Left ventricle myocardium inferior (tissue), 1 donor: Measurements from ENCODE around the gene EFHC1. TPM values are rescaled to one million over a fixed set of nuclear protein-coding genes. Genes with fewer than 3 reads are reported as not detected.

ENCODE experiments used
- DNase-seq: peaks from one replicate; pipeline ENCODE4 v3.0.0-alpha.2; 2020
- H3K27ac ChIP-seq: fragments of 200-600 bp; replicated peaks from 2 replicates; pipeline ENCODE4 v1.8.0; 2021
- H3K27me3 ChIP-seq: fragments of 200-600 bp; 2 replicates; pipeline ENCODE4 v1.8.0; 2021; ENCODE audit warnings: low read depth
- H3K36me3 ChIP-seq: fragments of 200-600 bp; 2 replicates; pipeline ENCODE4 v1.8.0; 2021
- H3K4me1 ChIP-seq: fragments of 200-600 bp; 2 replicates; pipeline ENCODE4 v1.8.0; 2021
- H3K4me3 ChIP-seq: fragments of 200-600 bp; 2 replicates; pipeline ENCODE4 v1.8.0; 2021; ENCODE audit warnings: mild to moderate bottlenecking, moderate library complexity
- H3K9me3 ChIP-seq: fragments of 200-600 bp; replicated peaks from 2 replicates; pipeline ENCODE4 v1.8.0; 2021
- intact Hi-C: fragments of 100-400 bp; cut with micrococcal nuclease; formaldehyde crosslinking; loops from one replicate; pipeline ENCODE4 v1.11.0; 2022
- total RNA-seq: library from RNA; stranded (reverse); fragmentation: NEBNext Ultra II Directional; extraction: Animal tissue kit (Norgen Biotek cat#: 25700); gene quantifications from one replicate; pipeline ENCODE4 v1.2.1, GENCODE V29; 2021
- TF ChIP-seq, protein P1 (sequence below): fragments of 200-600 bp; IDR thresholded peaks from 2 replicates; pipeline ENCODE4 v1.8.0; 2021; ENCODE audit warnings: antibody characterized with exemption, mild to moderate bottlenecking, borderline replicate concordance
- donor health status: DM: no; HTN: yes; CAD: no; lungs with severe emphysema.

The EFHC1 gene
- total RNA-seq, 1 donor from 2014 or later, result 5.7 TPM

DNA sequence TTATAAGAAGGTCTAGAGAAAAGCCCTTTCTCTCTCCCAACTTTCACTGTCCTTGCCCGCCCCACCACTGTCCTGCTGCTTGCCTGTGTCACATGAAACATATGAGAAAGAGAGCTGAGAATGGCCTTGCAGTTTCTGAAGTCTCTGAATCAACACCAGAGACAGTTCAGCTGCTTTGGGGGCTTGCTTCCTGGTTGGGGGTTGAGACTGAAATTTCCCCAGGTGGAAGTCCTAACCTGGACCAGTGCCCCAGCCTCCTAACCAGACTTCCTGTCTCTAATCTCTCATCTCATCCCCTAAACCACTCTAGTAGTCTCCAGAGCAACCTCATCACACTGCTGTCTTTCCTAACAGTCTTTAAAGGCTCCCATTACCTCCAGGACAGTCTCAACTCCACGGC, 146.1 kb downstream of the EFHC1 start:
- no peaks in the 10 kb centered on the region for H3K36me3 ChIP-seq
- peaks cover 92% of the 10 kb centered on the region for H3K4me1 ChIP-seq
- intact Hi-C loops, result no loop called here
- TF ChIP-seq, protein P1, sequence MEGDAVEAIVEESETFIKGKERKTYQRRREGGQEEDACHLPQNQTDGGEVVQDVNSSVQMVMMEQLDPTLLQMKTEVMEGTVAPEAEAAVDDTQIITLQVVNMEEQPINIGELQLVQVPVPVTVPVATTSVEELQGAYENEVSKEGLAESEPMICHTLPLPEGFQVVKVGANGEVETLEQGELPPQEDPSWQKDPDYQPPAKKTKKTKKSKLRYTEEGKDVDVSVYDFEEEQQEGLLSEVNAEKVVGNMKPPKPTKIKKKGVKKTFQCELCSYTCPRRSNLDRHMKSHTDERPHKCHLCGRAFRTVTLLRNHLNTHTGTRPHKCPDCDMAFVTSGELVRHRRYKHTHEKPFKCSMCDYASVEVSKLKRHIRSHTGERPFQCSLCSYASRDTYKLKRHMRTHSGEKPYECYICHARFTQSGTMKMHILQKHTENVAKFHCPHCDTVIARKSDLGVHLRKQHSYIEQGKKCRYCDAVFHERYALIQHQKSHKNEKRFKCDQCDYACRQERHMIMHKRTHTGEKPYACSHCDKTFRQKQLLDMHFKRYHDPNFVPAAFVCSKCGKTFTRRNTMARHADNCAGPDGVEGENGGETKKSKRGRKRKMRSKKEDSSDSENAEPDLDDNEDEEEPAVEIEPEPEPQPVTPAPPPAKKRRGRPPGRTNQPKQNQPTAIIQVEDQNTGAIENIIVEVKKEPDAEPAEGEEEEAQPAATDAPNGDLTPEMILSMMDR, result no peak
- no peaks in the 10 kb centered on the region for H3K9me3 ChIP-seq
- H3K27me3 ChIP-seq, result no peaks in the 10 kb centered on the region
- peak overlapping the region; percentile 84 for H3K27ac ChIP-seq
- H3K4me3 ChIP-seq, result no peak overlapping the region
- no peak for DNase-seq

GRCh38 chr6:52566853-52567279, 146.7 kb downstream of the EFHC1 start:
- no peak for DNase-seq
- no peaks in the 10 kb centered on the region for H3K9me3 ChIP-seq
- no peaks in the 10 kb centered on the region for H3K36me3 ChIP-seq
- no peak overlapping the region for H3K4me3 ChIP-seq
- intact Hi-C loops, result no loop called here
- no peaks in the 10 kb centered on the region for H3K27me3 ChIP-seq
- peaks cover 99% of the 10 kb centered on the region for H3K4me1 ChIP-seq
- TF ChIP-seq, protein P1, result no peak
- peak overlapping the region; percentile 84 for H3K27ac ChIP-seq

DNA sequence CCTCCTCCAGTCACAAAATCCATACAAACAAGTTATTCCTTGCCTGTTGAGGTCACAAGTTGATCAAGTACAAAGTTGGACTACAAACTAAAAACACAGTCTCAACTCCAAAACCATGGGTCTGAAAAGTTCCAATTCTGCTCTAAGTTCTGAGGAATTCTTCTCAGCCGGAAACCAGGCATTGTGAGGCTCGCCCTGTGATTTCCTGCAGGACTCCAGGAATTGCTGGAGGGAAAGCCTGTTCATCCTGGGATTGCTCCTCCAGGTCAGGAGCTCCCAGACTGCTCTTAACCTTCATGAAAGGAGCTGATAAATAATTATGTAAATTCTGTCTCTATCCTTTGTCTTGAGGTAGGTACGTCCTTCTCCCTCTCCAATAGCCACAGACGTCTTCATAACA, 148.2 kb downstream of the EFHC1 start:
- H3K27ac ChIP-seq, result peak overlapping the region; percentile 84
- H3K4me3 ChIP-seq, result no peak overlapping the region
- no peaks in the 10 kb centered on the region for H3K36me3 ChIP-seq
- TF ChIP-seq, protein P1, result no peak
- intact Hi-C loops, result no loop called here
- no peaks in the 10 kb centered on the region for H3K9me3 ChIP-seq
- no peaks in the 10 kb centered on the region for H3K27me3 ChIP-seq
- no peak for DNase-seq
- peaks cover 99% of the 10 kb centered on the region for H3K4me1 ChIP-seq

- Histone ChIP-seq H3K36me3 (no peaks in the 10 kb centered on the region), H3K9me3 (no peaks in the 10 kb centered on the region), H3K4me1 (peaks cover 100% of the 10 kb centered on the region), H3K4me3 (peak overlapping the region; percentile 2), H3K27me3 (no peaks in the 10 kb centered on the region), H3K27ac (peak overlapping the region; percentile 84)
- intact Hi-C loops, result loop anchor here (10.0 kb wide), 1 partner anchor 55 kb away; no protein-coding TSS in a partner anchor
- DNase-seq, result no peak
- TF ChIP-seq, protein P1, result no peak
Measured at GRCh38 chr6:52570291-52570700, 150.2 kb downstream of the EFHC1 start.

DNA sequence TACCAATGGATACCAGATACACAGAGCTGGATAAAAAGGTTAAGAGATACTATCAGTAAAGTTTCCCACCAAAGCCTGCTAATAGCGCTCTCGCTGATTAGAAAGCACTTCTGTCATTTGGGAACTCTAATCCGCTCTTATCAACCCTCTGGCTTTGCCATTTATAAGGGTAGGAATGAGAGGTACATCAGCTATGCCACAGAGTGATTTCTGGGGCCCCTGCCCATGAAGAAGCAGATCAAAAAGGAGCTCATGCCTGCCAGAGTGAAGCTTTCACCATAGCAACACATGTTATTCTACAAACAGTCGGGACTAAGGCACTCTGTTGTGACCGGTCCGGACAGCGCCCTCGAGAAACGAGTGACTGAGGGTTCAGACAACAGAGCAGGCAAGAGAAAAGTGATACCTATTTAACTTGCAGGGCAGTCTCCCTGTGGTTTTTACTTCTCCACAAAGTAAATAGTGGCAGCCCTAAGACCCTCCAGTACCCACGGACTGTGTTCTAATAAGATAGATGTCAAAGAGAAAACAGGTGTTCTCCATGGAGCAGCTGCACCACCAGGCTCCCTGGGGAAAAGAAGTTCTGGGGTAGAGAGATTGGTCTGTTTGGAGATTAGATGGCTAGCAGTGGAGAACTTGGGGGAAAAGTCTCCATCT, 151.1 kb downstream of the EFHC1 start:
- peak overlapping the region; percentile 84 for H3K27ac ChIP-seq
- peak overlapping the region; percentile 2 for H3K4me3 ChIP-seq
- intact Hi-C loops, result loop anchor here (10.0 kb wide), 1 partner anchor 56 kb away; no protein-coding TSS in a partner anchor
- DNase-seq, result no peak
- no peaks in the 10 kb centered on the region for H3K36me3 ChIP-seq
- no peaks in the 10 kb centered on the region for H3K9me3 ChIP-seq
- TF ChIP-seq, protein P1, result no peak
- peaks cover 100% of the 10 kb centered on the region for H3K4me1 ChIP-seq
- H3K27me3 ChIP-seq, result no peaks in the 10 kb centered on the region
